ENCODE data around the gene C1orf226. TPM values are rescaled to one million over a fixed set of nuclear protein-coding genes. Genes with fewer than 3 reads are reported as not detected.

The C1orf226 gene
- total RNA-seq, 6 experiments from 2014 or later = 6.5 to 45.3 (median 28.4) TPM

- intact Hi-C loops (cut with DNase I) = no loop called here
- peak in 1 of 3 donors; percentile 25 for DNase-seq
- 100% methylated on average over 2 of the region's 8 CpGs for WGBS (ENCODE audit: insufficient coverage, low coverage, low lambda C conversion rate, missing lambda C conversion rate)
These were observed 6.1 kb upstream of the C1orf226 start for GRCh38 chr1:162375463-162375862.

GRCh38 chr1:162376691-162377090, 4.8 kb upstream of the C1orf226 start, which contains the start of gene SPATA46:
Gene SPATA46 (minus strand): TSS chr1:162376854. CDS start chr1:162376790, 64 bp downstream.
- Histone ChIP-seq H3K27ac (peak within 1 kb of the TSS in 1 of 3 donors; percentile 50), H3K9me3 (no peaks in the 10 kb centered on the region), H3K36me3 (no peaks in the 10 kb centered on the region), H3K27me3 (no peaks in the 10 kb centered on the region), H3K4me1 (peaks cover 0 to 23% (median 8%) of the 10 kb centered on the region in 4 donors), H3K4me3 (no peak within 1 kb of the TSS)
- DNase-seq = peak in 1 of 3 donors; percentile 23
- ATAC-seq = no peak
- intact Hi-C loops (cut with DNase I) = no loop called here
- TF ChIP-seq CTCF (IDR thresholded peaks at IDR 0.05) = no peak
- no peak for TF ChIP-seq POLR2A (IDR thresholded peaks at IDR 0.05)
- WGBS (ENCODE audit: insufficient coverage, low coverage, low lambda C conversion rate, missing lambda C conversion rate) = 90% methylated on average over 5 of the region's 5 CpGs

More at GRCh38 chr1:162375463-162375862, 6.1 kb upstream of the C1orf226 start:
- no peak for TF ChIP-seq CTCF (IDR thresholded peaks at IDR 0.05)
- no peak for TF ChIP-seq POLR2A (IDR thresholded peaks at IDR 0.05)
- no peak for ATAC-seq
- peaks cover 0 to 31% (median 15%) of the 10 kb centered on the region in 4 donors for H3K4me1 ChIP-seq
- H3K4me3 ChIP-seq = no peak overlapping the region
- H3K36me3 ChIP-seq = no peaks in the 10 kb centered on the region
- H3K27ac ChIP-seq = no peak overlapping the region
- H3K9me3 ChIP-seq = no peaks in the 10 kb centered on the region
- no peaks in the 10 kb centered on the region for H3K27me3 ChIP-seq

DNA sequence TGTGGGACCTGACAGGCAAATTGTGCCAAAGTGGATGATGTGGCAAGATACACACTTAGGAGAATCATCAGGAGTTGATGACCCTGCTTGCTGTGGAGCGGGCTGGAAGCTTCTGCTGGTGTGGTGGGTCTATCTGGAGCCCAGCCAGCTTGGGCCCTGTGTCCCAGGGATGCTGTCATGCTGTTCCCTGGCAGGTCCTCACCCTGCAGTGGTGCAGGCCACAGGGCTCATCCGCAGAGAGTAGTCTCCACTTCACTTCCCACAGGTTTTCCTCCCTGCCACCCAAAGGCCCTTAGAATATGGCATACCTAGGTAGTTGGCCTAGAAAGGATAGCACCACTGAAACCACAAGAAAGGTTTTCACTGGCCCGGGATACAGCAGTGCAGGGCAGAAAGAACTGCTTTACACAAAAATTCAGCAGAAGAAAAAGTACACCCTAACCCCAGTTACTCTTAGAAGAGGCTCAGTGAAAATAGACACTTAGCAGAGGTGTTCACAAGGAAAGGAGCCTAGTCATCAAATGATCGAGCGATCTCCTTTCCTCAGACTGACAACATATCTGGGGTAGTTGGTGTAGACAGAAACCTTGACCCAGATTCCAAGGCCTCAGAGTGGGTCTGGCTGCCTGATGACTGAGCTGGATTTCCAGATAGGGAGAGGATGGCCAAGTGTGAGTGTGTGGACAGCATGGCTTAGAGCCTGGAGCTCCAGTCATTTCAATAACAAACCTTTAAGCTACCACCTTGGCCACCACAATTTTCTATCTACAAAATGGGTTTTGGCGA, 1.3 kb upstream of the C1orf226 start:
- H3K4me1 ChIP-seq = peaks cover 0 to 16% (median 0%) of the 10 kb centered on the region in 4 donors
- TF ChIP-seq CTCF (IDR thresholded peaks at IDR 0.05) (no peak), POLR2A (IDR thresholded peaks at IDR 0.05) (no peak)
- H3K4me3 ChIP-seq = no peak overlapping the region
- H3K27ac ChIP-seq = peak overlapping the region in 2 of 3 donors; percentile 11 to 70
- no peaks in the 10 kb centered on the region for H3K9me3 ChIP-seq
- ATAC-seq (peak in 1 of 4 donors; percentile 13), DNase-seq (no peak)
- intact Hi-C loops (cut with DNase I) = loop anchor here in 1 of 2 donors (10.0 kb wide), 1 partner anchor 325 kb away; no protein-coding TSS in a partner anchor
- H3K36me3 ChIP-seq = peaks cover 0 to 9% (median 0%) of the 10 kb centered on the region in 4 donors
- no peaks in the 10 kb centered on the region for H3K27me3 ChIP-seq
- WGBS (ENCODE audit: insufficient coverage, low coverage, low lambda C conversion rate, missing lambda C conversion rate) = 96% methylated on average over 5 of the region's 6 CpGs

- ATAC-seq (peak in 3 of 4 donors; percentile 61 to 81 (median 79)), DNase-seq (no peak)
- Histone ChIP-seq H3K27ac (peak overlapping the region; percentile 11 to 70 (median 38)), H3K4me3 (no peak overlapping the region), H3K27me3 (no peaks in the 10 kb centered on the region), H3K4me1 (peaks cover 0 to 16% (median 0%) of the 10 kb centered on the region in 4 donors), H3K9me3 (no peaks in the 10 kb centered on the region), H3K36me3 (peaks cover 0 to 9% (median 0%) of the 10 kb centered on the region in 4 donors)
- WGBS (ENCODE audit: insufficient coverage, low coverage, low lambda C conversion rate, missing lambda C conversion rate) = 79% methylated on average over 4 of the region's 13 CpGs
- intact Hi-C loops (cut with DNase I) = loop anchor here in 1 of 2 donors (10.0 kb wide), 1 partner anchor 327 kb away; no protein-coding TSS in a partner anchor
- TF ChIP-seq POLR2A (IDR thresholded peaks at IDR 0.05) (no peak), CTCF (IDR thresholded peaks at IDR 0.05) (no peak)
These were observed 618 bp downstream of the C1orf226 start for GRCh38 chr1:162381941-162382750.
